SK-N-SH treated with all-trans-retinoic acid at 6 μM for 48 hours (cell line): ENCODE measurements around the gene INCA1.
A peak's percentile ranks its signal among the peaks of the same experiment; 100 is the strongest.
"Not testable (repeated sequence)": the region's sequence is repeated elsewhere in the genome, so short reads cannot be mapped to it uniquely, and the experiment has no call there.

Source experiments
- ATAC-seq: fragments of 200-7000 bp; cut with Tn5 transposase; 3 replicates; pipeline ENCODE4 v1.9.1; 2020; ENCODE audit warnings: mild to moderate bottlenecking, moderate library complexity
- ARNTL ChIP-seq: fragments of 450-650 bp; formaldehyde crosslinking; IDR thresholded peaks from 2 replicates; pipeline ENCODE4 v1.5.0; 2020; ENCODE audit warnings: low read depth, mild to moderate bottlenecking, moderate library complexity, borderline replicate concordance
- CSDC2 ChIP-seq: fragments of 250-450 bp; sonication (Bioruptor Pico); IDR thresholded peaks from 2 replicates; pipeline ENCODE4 v1.5.0; 2020; ENCODE audit warnings: mild to moderate bottlenecking, moderate library complexity
- ESRRG ChIP-seq: fragments of 250-450 bp; sonication (Bioruptor Pico); IDR thresholded peaks from 2 replicates; pipeline ENCODE4 v1.6.1; 2021; ENCODE audit warnings: mild to moderate bottlenecking
- GLIS3 ChIP-seq: fragments of 250-450 bp; sonication (Bioruptor Pico); IDR thresholded peaks from 2 replicates; pipeline ENCODE4 v1.5.0; 2020; ENCODE audit warnings: mild to moderate bottlenecking, moderate library complexity
- ISL1 ChIP-seq: fragments of 250-450 bp; sonication (Bioruptor Pico); IDR thresholded peaks from 2 replicates; pipeline ENCODE4 v2.1.2; 2022; ENCODE audit warnings: mild to moderate bottlenecking, moderate library complexity
- OSR1 ChIP-seq: fragments of 250-450 bp; sonication (Bioruptor Pico); IDR thresholded peaks from 2 replicates; pipeline ENCODE4 v1.8.0; 2022; ENCODE audit warnings: moderate library complexity, mild to moderate bottlenecking, inconsistent platforms
- PATZ1 ChIP-seq: fragments of 250-450 bp; sonication (Bioruptor Pico); IDR thresholded peaks from 2 replicates; pipeline ENCODE4 v1.8.0; 2020; ENCODE audit warnings: mild to moderate bottlenecking, moderate library complexity, borderline replicate concordance
- POU6F1 ChIP-seq: fragments of 250-450 bp; sonication (Bioruptor Pico); IDR thresholded peaks from 2 replicates; pipeline ENCODE4 v1.8.0; 2021; ENCODE audit warnings: low read depth, mild to moderate bottlenecking, moderate library complexity, borderline replicate concordance
- PPARA ChIP-seq: fragments of 250-450 bp; sonication (Bioruptor Pico); IDR thresholded peaks from 2 replicates; pipeline ENCODE4 v1.5.0; 2020; ENCODE audit warnings: mild to moderate bottlenecking, borderline replicate concordance
- RARB ChIP-seq: fragments of 250-450 bp; sonication (Bioruptor Pico); IDR thresholded peaks from 2 replicates; pipeline ENCODE4 v1.8.0; 2021; ENCODE audit warnings: mild to moderate bottlenecking, moderate library complexity
- SNAI2 ChIP-seq: fragments of 250-450 bp; sonication (Bioruptor Pico); IDR thresholded peaks from 2 replicates; pipeline ENCODE4 v1.5.0; 2020; ENCODE audit warnings: mild to moderate bottlenecking, moderate library complexity
- TCF4 ChIP-seq: fragments of 250-450 bp; sonication (Bioruptor Pico); IDR thresholded peaks from 2 replicates; pipeline ENCODE4 v1.8.0; 2021; ENCODE audit warnings: mild to moderate bottlenecking, moderate library complexity, borderline replicate concordance
- TOX ChIP-seq: fragments of 250-450 bp; sonication (Bioruptor Pico); IDR thresholded peaks from 2 replicates; pipeline ENCODE4 v1.8.0; 2021; ENCODE audit warnings: mild to moderate bottlenecking, moderate library complexity, borderline replicate concordance
- TSHZ2 ChIP-seq: fragments of 250-450 bp; sonication (Bioruptor Pico); IDR thresholded peaks from 2 replicates; pipeline ENCODE4 v1.5.0; 2020; ENCODE audit warnings: mild to moderate bottlenecking, moderate library complexity
- ZC3H10 ChIP-seq: fragments of 250-450 bp; sonication (Bioruptor Pico); IDR thresholded peaks from 2 replicates; pipeline ENCODE4 v1.5.1; 2021; ENCODE audit warnings: mild to moderate bottlenecking, moderate library complexity
- ZFP3 ChIP-seq: fragments of 250-450 bp; sonication (Bioruptor Pico); IDR thresholded peaks from 2 replicates; pipeline ENCODE4 v1.5.0; 2020; ENCODE audit warnings: mild to moderate bottlenecking, moderate library complexity
- ZFP30 ChIP-seq: fragments of 450-650 bp; formaldehyde crosslinking; IDR thresholded peaks from 2 replicates; pipeline ENCODE4 v1.5.0; 2022; ENCODE audit warnings: mild to moderate bottlenecking, moderate library complexity
- ZNF565 ChIP-seq: fragments of 450-650 bp; formaldehyde crosslinking; conservative IDR thresholded peaks from 2 replicates; pipeline ENCODE4 v1.5.0; 2020; ENCODE audit warnings: low read depth, mild to moderate bottlenecking, moderate library complexity
- ZNF70 ChIP-seq: fragments of 450-650 bp; formaldehyde crosslinking; IDR thresholded peaks from 2 replicates; pipeline ENCODE4 v1.5.0; 2020; ENCODE audit warnings: mild to moderate bottlenecking, moderate library complexity
- TF ChIP-seq, protein P1 (sequence below): fragments of 250-450 bp; sonication (Bioruptor Pico); IDR thresholded peaks from 2 replicates; pipeline ENCODE4 v1.5.1; 2021; ENCODE audit warnings: mild to moderate bottlenecking, moderate library complexity
- TF ChIP-seq, protein P2 (sequence below): fragments of 250-450 bp; sonication (Bioruptor Pico); IDR thresholded peaks from 2 replicates; pipeline ENCODE4 v1.5.1; 2020; ENCODE audit warnings: low read depth, mild to moderate bottlenecking, moderate library complexity

The INCA1 gene

DNA sequence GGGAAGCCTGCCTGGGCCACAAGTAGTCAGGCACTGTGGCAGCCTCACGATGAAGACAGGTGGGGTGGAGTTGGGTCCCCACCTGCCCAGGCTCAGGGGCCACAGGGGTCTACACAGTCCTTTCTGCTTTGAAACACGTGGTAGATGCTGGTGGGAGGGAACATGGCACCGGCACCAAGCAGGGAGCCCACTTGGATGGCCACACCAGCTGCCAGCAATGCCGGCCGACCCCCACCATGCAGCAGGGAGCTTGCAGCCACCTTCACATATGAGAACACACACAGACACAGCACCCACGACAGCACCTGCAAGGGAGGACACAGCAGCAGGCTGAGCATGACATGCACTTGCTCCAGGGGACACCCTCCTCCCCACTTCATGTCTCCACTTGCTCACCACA is 35.5 kb upstream of the INCA1 start:
- TF ChIP-seq POU6F1 (CRISPR knock-in tag) (no peak), PATZ1 (CRISPR knock-in tag) (no peak), ZC3H10 (CRISPR knock-in tag) (no peak), ARNTL (CRISPR knock-in tag) (no peak), ZNF70 (CRISPR knock-in tag) (no peak), TCF4 (CRISPR knock-in tag) (no peak), TOX (CRISPR knock-in tag) (no peak), ISL1 (no peak), ZFP3 (CRISPR knock-in tag) (no peak), ESRRG (CRISPR knock-in tag) (no peak), ZNF565 (no peak), SNAI2 (CRISPR knock-in tag) (no peak), OSR1 (CRISPR knock-in tag) (no peak), ZFP30 (CRISPR knock-in tag) (no peak), CSDC2 (CRISPR knock-in tag) (no peak)
- TF ChIP-seq, protein P1, sequence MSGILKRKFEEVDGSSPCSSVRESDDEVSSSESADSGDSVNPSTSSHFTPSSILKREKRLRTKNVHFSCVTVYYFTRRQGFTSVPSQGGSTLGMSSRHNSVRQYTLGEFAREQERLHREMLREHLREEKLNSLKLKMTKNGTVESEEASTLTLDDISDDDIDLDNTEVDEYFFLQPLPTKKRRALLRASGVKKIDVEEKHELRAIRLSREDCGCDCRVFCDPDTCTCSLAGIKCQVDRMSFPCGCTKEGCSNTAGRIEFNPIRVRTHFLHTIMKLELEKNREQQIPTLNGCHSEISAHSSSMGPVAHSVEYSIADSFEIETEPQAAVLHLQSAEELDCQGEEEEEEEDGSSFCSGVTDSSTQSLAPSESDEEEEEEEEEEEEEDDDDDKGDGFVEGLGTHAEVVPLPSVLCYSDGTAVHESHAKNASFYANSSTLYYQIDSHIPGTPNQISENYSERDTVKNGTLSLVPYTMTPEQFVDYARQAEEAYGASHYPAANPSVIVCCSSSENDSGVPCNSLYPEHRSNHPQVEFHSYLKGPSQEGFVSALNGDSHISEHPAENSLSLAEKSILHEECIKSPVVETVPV (CRISPR knock-in tag), result no peak
- ATAC-seq, result no peak

DNA sequence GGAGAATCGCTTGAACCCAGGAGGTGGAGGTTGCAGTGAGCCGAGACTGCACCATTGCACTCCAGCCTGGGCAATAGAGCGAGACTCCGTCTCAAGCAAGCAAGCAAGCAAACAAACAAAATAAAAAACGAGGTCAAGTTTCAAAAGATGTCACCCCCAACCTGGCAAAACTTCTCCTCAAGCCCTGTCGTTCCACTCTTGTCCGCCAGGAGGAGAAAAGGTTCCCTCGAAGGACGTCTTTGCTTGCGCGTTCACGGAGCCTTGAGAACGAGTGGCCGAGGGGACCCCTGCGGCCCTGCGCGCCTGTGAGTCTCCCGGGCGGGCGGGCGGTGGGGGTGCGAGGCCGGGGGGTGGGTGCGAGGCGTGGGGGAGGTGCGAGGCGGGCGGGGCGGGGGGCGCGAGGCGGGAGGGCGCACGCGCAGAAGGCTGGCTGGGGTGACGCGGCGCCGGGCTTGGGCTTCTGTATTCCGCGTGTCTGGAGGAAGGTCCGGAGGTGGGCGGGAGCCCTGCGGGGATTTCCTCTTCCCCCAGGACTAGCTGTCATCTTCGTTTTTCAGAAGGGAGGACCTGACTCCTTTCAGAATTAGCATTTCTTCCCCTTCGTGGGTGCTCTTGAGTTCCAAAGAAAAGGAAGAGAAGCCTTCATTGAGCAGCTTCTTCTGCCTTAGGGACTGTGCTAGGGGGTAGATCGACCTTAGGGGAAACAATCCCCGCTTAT is 34.2 kb upstream of the INCA1 start:
- TF ChIP-seq TSHZ2 (CRISPR knock-in tag) (no peak), ZNF70 (CRISPR knock-in tag) (no peak), RARB (no peak), PPARA (CRISPR knock-in tag) (no peak), ZC3H10 (CRISPR knock-in tag) (no peak), GLIS3 (no peak), ZFP3 (CRISPR knock-in tag) (no peak), ARNTL (CRISPR knock-in tag) (no peak), ISL1 (no peak)
- ATAC-seq, result peak; percentile 70

- ATAC-seq, result not testable (repeated sequence)
Measured at GRCh38 chr17:5030168-5030567, 32.8 kb upstream of the INCA1 start.

DNA sequence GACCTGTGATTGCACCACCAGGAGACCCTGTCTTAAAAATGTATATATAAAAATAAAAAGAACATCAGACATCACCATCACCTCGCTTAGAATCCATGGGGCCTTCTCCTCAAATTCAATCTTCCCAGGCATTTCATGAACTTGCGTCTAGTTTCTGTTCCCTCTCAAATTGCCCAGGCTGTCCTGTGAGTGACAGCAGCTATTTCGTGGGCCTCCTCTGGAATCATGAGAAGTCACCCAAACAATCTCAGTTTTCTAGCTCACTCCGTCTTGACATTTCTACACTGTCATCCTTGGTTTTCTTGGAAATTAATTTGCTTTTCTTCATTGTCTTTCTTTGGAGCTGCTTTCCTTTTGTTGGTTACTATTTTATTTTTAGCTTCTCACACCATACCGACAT is 30.6 kb upstream of the INCA1 start:
- ATAC-seq, result no peak
- TF ChIP-seq, protein P1 (CRISPR knock-in tag), result no peak
- TF ChIP-seq, protein P2, sequence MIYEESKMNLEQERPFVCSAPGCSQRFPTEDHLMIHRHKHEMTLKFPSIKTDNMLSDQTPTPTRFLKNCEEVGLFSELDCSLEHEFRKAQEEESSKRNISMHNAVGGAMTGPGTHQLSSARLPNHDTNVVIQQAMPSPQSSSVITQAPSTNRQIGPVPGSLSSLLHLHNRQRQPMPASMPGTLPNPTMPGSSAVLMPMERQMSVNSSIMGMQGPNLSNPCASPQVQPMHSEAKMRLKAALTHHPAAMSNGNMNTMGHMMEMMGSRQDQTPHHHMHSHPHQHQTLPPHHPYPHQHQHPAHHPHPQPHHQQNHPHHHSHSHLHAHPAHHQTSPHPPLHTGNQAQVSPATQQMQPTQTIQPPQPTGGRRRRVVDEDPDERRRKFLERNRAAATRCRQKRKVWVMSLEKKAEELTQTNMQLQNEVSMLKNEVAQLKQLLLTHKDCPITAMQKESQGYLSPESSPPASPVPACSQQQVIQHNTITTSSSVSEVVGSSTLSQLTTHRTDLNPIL, result no peak
- TF ChIP-seq TOX (CRISPR knock-in tag) (no peak), ISL1 (no peak), TSHZ2 (CRISPR knock-in tag) (no peak)
